ENCODE measurements around the gene SDHA.
"Not testable (repeated sequence)": the region's sequence is repeated elsewhere in the genome, so short reads cannot be mapped to it uniquely, and the experiment has no call there.

DNA sequence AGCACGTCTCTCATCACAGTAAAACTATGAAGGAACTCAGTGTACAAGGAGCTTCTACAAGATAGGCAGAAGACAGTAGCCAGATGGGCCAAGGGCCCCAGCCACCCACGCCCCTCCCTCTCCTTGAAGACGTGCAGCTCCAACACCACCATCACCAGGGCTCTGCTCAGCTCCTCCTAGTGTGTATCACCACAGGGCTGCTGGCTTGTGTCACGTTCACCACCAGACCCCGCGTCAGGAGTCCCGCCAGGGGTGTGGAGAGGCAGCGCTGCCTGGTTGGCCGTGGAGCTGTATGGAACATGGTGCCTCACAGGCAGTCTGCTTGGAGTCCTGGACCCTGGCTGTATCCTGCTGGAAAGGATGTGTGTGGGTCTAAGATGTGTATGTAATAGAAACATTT, 32.3 kb downstream of the SDHA start:
- TF ChIP-seq, protein P1, sequence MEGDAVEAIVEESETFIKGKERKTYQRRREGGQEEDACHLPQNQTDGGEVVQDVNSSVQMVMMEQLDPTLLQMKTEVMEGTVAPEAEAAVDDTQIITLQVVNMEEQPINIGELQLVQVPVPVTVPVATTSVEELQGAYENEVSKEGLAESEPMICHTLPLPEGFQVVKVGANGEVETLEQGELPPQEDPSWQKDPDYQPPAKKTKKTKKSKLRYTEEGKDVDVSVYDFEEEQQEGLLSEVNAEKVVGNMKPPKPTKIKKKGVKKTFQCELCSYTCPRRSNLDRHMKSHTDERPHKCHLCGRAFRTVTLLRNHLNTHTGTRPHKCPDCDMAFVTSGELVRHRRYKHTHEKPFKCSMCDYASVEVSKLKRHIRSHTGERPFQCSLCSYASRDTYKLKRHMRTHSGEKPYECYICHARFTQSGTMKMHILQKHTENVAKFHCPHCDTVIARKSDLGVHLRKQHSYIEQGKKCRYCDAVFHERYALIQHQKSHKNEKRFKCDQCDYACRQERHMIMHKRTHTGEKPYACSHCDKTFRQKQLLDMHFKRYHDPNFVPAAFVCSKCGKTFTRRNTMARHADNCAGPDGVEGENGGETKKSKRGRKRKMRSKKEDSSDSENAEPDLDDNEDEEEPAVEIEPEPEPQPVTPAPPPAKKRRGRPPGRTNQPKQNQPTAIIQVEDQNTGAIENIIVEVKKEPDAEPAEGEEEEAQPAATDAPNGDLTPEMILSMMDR (IDR thresholded peaks at IDR 0.05): not testable (repeated sequence)
- TF ChIP-seq ZFX (IDR thresholded peaks at IDR 0.05; ENCODE audit: borderline replicate concordance): not testable (repeated sequence)

All from 22Rv1 (cell line).